COLO668 (cell line): ENCODE measurements around the gene ITGA6.
"Not testable (repeated sequence)": the region's sequence is repeated elsewhere in the genome, so short reads cannot be mapped to it uniquely, and the experiment has no call there.

Experiments used
- DNase-seq: peaks from one replicate; lab custom pipeline; 2025; ENCODE audit not compliant: unreplicated experiment; lab: John Stamatoyannopoulos, UW

The ITGA6 gene

DNA sequence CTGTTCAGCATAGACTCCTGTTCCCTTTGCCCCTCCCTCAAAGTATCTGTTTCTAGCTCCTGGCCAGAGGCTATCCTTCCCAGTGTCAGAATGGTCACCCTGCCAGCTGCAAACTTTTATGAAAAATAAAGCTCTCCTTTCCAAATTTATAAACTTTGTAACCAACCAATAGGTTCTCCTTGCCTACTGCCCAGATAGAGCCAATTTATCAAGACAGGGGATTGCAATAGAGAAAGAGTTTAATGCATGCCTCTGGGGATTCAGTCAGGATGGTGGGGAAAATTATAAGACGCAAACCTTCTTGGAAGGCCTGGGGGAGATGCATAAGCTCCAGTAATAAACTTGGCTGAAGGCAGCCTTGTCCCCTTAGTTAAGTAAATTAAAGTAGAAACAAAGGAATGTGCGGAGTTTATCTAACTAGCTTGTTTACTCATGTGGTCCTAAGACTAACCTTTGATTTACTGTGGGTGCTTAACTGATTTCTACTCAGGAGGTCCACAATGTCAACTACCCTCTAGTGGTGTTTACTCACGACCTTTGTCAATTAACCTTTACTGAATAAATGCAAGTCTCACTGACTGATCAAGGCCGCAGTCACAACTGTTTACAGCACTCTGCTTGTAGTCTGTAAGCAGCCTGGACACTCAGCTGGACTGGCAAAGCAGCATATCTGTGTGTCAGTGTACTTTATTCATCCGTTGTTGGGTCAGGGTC is 85.6 kb downstream of the ITGA6 start:
- DNase-seq, result no peak

DNA sequence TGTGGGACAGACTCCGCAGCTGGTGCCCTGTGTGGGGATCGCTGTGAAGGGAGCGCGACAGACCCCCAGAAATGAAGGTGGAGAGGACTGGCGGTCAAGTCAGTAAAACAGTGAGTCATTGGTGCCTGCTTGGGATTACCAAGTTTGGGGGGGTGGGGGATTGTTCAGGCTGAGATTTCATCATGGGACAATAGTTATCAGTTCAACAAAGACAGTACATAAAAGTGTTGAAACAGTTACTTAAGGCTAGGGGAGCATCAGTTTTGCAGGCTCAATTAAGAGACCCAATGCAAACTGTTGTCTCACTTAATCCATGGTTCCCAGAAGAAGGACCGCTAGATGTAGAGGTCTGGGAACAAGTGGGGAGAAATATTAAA is 86.1 kb downstream of the ITGA6 start:
- DNase-seq, result no peak

GRCh38 chr2:172513935-172514586 is 86.7 kb downstream of the ITGA6 start:
- DNase-seq, result no peak

- DNase-seq, result no peak
Measured at GRCh38 chr2:172516299-172516698, 88.9 kb downstream of the ITGA6 start.

- DNase-seq, result no peak
Measured at GRCh38 chr2:172518995-172519394, 91.6 kb downstream of the ITGA6 start.

DNA sequence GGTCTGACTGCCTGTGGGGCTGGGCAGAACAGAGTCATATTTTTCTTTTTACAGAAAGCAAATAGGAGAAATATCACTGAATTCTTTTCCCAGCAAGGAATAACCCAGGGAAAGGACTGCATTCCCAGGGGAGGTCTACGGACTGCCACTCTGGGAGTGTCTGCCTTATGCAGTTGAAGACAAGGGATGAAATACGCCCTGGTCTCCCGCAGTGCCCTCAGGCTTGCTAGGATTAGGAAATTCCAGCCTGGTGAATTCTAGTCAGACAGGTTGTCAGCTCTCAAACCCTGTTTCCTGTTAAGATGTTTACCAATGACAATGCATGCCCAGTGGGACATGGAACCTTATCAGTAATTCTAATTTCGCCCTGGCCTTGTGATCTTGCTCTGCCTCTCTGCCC is 98.2 kb downstream of the ITGA6 start:
- no peak for DNase-seq

- no peak for DNase-seq
Measured at GRCh38 chr2:172531309-172531708, 103.9 kb downstream of the ITGA6 start.

DNA sequence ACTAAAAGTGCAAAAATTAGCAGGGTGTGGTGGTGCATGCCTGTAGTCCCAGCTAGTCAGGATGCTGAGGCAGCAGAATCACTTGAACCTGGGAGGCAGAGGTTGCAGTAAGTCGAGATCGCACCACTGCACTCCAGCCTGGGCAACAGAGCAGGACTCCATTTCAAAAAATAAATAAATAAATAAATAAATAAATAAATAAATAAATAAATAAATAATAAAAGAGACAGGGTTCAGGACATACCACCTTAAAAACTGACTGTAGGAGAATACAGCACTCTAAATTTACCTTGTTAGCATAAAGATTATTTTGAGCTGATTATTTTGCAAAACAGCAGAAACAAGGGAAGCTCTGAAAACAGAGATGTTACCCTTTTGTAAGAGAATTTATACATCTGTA is 105.1 kb downstream of the ITGA6 start:
- DNase-seq, result not testable (repeated sequence)

GRCh38 chr2:172533687-172534086 is 106.3 kb downstream of the ITGA6 start:
- no peak for DNase-seq

DNA sequence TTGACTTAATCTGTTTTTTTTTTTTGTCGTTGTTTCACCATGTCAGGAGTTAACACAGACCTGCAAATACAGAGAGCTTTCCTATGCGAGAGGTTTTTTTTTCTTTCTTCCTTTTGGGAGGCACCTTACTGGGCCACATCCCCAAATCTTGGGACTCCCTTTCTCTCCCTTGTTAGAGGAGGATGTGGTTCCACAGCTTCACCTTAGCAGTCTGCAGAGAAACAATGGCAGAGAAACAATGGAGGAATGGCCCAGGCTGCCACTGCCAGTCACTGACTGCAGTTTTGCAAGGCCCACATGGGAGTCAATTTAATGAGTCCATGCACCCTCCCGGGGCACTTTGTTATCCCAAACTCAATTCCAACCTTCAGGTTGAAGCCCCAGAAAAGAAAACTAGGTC is 107.7 kb downstream of the ITGA6 start:
- DNase-seq, result no peak

DNA sequence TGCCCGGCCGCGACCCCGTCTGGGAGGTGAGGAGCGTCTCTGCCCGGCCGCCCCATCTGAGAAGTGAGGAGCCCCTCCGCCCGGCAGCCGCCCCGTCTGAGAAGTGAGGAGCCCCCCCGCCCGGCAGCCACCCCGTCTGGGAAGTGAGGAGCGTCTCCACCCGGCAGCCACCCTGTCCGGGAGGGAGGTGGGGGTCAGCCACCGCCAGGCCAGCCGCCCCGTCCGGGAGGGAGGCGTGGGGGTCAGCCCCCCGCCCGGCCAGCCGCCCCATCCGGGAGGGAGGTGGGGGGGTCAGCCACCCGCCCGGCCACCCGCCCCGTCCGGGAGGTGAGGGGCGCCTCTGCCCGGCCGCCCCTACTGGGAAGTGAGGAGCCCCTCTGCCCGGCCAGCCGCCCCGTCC is 110.5 kb downstream of the ITGA6 start:
- not testable (repeated sequence) for DNase-seq

DNA sequence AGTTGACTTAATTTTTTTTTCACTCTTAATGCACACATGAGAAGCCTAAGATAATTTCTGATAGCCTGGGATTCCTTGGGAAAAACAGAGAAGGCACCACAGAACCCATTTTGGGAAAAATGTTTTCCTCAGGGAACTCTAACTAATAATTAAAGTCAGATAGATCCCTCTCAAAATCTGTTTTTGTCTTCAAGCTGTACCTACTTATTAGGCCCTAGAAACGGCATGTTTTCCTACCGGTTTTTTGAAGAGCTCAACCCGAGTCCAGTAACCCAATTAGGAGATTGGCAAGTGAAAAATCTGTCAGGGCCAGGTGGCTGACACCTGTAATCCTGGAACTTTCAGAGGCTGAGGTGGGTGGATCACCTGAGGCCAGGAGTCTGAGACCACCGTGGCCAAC is 112.4 kb downstream of the ITGA6 start:
- no peak for DNase-seq

GRCh38 chr2:172540421-172540820 is 113.0 kb downstream of the ITGA6 start:
- DNase-seq, result no peak

DNA sequence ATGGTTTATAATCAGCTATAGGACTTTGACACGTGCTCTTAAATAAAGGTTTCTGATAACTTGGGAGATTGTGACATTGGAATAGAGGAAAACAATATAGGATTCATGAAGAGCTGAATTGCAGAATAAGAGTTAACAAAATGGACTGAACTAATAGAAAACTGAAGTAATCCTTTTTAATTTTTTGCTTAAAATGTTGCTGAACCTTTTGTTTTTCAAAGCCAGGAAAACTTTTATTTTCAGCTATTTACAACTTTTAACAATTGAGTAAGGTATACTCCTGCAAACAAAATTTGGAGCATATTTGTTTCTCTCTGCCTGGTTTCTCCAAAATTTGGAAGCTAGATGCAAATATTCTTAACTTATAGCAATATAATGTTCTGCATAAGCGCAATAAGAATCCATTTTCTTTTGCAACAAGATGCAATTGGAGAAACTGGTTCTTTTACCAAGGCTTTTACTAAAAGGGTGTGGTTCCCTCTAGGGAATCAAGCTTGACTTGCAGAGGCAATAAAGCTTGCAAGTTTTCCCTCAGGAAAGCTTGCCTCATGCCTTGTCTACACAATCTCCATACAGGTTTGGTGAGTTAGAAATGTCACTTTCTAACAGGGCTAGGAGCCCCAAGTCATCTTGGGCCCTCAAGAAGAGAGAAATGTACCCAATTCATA is 118.2 kb downstream of the ITGA6 start:
- DNase-seq, result no peak

DNA sequence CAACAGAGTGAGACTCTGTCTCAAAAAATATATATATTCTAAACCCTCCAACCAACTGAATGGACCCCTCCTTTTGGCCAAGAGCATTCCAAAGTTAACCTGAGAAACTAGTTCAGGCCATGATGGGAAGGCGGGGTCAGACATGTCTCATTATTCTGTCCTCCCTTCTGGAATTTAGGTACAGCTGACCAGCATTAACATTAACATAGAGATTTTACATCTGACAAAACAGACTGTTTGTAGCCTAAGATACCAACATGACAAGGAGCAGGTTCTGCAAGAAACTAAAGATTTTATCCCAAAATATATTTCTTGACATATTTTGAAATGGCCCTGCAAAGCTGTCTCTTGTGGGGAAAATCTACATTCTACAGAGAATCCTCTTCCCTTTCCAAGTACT is 121.7 kb downstream of the ITGA6 start:
- no peak for DNase-seq

DNA sequence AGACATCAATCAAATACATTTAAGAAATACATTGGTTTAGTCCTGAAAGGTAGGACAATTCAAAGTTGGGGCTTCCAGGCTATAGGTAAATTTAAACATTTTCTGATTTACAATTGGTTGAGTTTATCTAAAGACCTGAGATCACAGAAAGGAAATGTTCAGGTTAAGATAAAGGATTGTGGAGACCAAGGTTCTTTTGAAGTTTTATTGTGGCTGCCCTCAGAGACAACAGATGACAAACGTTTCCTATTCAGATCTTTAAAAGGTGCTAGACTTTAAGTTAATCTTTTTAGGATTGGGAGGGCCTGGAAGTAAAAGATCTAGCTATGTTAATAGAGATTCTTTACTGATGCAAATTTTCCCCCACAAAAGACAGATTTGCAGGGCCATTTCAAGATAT is 122.4 kb downstream of the ITGA6 start:
- not testable (repeated sequence) for DNase-seq

DNA sequence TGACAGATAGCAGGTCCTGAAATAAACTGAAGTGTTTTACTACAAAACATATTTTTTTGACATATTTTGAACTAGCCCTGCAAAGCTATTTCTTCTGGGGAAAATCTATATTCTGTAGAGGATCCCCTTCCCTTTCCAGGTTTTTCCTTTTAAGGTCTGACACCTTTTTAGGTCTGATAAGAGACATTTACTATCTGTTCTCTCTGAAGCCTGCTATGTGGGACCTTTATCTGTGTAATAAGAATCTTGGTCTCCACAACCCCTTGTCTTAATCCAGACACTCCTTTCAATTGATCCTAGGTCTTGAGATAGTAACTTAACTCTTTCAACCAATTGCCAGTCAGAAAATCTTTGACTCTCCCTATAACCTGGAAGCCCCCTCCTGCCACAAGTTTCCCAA is 123.0 kb downstream of the ITGA6 start:
- no peak for DNase-seq

DNA sequence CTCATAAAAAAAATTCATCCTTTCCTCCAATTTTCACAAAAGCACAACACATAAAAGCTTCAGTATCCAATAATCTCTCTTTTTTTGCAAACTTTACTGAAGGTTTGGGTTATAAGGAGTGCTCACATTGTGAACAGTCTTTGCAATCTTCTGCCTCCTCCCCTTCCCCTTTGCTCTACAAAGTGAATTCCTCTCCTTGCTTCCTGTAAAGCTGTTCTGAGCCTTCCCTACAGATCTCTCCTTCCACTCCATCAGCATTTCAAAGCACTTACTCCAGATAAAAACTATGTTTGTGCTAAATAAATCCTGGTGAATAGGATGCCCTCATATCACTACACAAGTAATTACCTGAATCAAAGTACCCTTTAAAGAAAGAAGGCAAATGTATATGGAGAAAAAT is 123.9 kb downstream of the ITGA6 start:
- no peak for DNase-seq

DNA sequence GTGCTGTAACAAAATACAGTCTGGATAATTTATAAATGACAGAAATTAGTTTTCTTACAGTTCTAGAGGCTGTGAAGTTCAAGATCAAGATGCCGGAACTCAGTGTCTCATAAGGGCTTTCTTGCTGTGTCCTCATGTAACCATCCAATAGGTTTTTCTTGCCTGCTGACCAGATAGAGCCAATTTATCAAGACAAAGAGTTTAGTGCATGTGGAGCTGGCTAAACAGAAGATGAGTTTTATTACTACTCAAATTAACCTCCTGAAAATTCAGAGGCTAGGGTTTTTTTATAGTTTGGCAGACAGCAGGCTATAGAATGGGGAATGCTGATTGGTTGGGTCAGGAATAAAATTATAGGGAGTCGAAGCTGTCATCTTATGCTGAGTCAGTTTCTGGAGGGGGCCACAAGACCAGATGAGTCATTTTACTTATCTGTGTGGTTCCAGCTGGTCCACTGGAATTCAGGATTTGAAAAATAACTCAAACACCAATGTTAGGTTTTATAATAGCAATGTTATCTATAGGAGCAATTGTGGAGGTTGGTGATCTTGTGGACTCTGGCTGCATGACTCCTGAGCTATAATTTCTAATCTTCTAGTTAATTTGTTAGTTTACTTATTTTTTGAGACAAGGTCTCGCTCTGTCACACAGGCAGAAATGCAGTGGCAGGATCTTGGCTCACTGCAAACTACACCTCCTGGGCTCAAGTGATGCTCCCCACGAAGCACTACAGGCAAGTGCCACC is 125.3 kb downstream of the ITGA6 start:
- no peak for DNase-seq

- DNase-seq, result no peak
Measured at GRCh38 chr2:172554352-172555271, 127.2 kb downstream of the ITGA6 start.

DNA sequence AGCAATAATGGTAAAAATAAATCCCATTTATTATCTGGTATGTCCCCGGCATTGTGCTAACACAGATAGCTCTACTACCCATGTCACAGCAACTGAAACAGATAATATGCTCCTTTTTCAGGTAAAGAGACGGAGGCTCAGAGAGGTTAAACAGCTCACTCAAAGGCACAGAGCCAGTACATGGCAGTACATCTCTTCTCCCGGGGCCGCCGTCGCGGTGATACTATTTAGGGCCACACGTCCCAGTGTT is 127.8 kb downstream of the ITGA6 start:
- DNase-seq, result no peak
